Ishikawa (cell line): ENCODE results near the gene ZNF654.
A peak's percentile ranks its signal among the peaks of the same experiment; 100 is the strongest.

Experiments
- CEBPB ChIP-seq: IDR thresholded peaks from 2 replicates; pipeline ENCODE4 v1.6.1; 2012
- CREB1 ChIP-seq: IDR thresholded peaks from 2 replicates; pipeline ENCODE4 v1.6.1; 2012; ENCODE audit warnings: low read depth
- EGR1 ChIP-seq: IDR thresholded peaks from 2 replicates; pipeline ENCODE4 v1.6.1; 2012
- EP300 ChIP-seq: IDR thresholded peaks from 2 replicates; pipeline ENCODE4 v1.6.1; 2012; ENCODE audit warnings: borderline replicate concordance
- FOXM1 ChIP-seq: IDR thresholded peaks from 2 replicates; pipeline ENCODE4 v1.6.1; 2012; ENCODE audit warnings: low read depth, borderline replicate concordance
- NFIC ChIP-seq: IDR thresholded peaks from 2 replicates; pipeline ENCODE4 v1.6.1; 2012
- RAD21 ChIP-seq: IDR thresholded peaks from 2 replicates; pipeline ENCODE4 v1.6.1; 2012; ENCODE audit warnings: low read depth
- TAF1 ChIP-seq: IDR thresholded peaks from 2 replicates; pipeline ENCODE4 v1.6.1; 2012; ENCODE audit warnings: low read depth, mild to moderate bottlenecking
- TCF12 ChIP-seq: IDR thresholded peaks from 2 replicates; pipeline ENCODE4 v1.6.1; 2012; ENCODE audit warnings: low read depth
- TEAD4 ChIP-seq: IDR thresholded peaks from 2 replicates; pipeline ENCODE4 v1.6.1; 2012
- YY1 ChIP-seq: IDR thresholded peaks from 2 replicates; pipeline ENCODE4 v1.6.1; 2012; ENCODE audit warnings: low read depth
- ZBTB7A ChIP-seq: IDR thresholded peaks from 2 replicates; pipeline ENCODE4 v1.6.1; 2012; ENCODE audit warnings: low read depth
- TF ChIP-seq, protein P1 (sequence below): IDR thresholded peaks from 2 replicates; pipeline ENCODE4 v1.6.1; 2012
- TF ChIP-seq, protein P2 (sequence below): IDR thresholded peaks from 2 replicates; pipeline ENCODE4 v1.6.1; 2012
- TF ChIP-seq, protein P3 (sequence below): IDR thresholded peaks from 2 replicates; pipeline ENCODE4 v1.6.1; 2012; ENCODE audit warnings: low read depth, mild to moderate bottlenecking

ZNF654 gene

DNA sequence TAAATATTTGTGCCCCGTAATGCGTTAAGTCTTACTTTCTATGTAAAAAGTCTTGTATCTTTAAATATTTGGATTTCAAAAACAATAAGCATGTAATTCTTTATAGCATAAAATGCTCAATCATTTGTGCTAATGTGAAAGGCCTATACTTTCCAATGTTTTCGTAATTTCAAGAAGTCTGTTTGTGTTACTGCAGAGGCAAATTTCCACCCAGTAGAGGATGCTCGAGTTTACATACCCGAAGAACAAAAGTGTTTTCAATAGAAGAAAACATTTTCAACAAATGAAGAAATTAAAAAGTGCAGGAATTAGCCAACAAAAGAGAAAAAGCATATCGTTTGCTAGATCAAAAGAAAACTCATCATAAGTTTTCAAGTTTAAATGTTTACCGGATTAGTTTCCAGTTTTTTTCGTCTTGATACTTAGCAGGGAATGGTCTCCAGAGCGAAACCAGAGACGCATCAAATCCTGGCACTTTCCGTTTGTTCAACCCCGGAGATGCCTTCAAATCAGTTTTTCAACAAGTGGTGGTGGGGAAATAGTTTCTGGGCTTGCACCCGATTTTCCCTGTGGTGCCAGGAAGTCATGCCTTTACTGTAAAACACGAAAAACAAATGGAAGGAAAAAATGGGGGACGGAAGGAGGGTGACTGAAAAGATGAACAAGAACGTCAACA lies 1.3 kb upstream of the ZNF654 start:
- TF ChIP-seq CREB1: no peak
- no peak for TF ChIP-seq EP300
- TF ChIP-seq TAF1: no peak
- no peak for TF ChIP-seq TEAD4
- TF ChIP-seq RAD21: no peak
- TF ChIP-seq NFIC: no peak
- TF ChIP-seq YY1: no peak
- TF ChIP-seq, protein P1, sequence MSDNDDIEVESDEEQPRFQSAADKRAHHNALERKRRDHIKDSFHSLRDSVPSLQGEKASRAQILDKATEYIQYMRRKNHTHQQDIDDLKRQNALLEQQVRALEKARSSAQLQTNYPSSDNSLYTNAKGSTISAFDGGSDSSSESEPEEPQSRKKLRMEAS: no peak
- TF ChIP-seq FOXM1: no peak
- TF ChIP-seq ZBTB7A: no peak
- TF ChIP-seq, protein P2, sequence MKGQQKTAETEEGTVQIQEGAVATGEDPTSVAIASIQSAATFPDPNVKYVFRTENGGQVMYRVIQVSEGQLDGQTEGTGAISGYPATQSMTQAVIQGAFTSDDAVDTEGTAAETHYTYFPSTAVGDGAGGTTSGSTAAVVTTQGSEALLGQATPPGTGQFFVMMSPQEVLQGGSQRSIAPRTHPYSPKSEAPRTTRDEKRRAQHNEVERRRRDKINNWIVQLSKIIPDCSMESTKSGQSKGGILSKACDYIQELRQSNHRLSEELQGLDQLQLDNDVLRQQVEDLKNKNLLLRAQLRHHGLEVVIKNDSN: no peak
- TF ChIP-seq, protein P3, sequence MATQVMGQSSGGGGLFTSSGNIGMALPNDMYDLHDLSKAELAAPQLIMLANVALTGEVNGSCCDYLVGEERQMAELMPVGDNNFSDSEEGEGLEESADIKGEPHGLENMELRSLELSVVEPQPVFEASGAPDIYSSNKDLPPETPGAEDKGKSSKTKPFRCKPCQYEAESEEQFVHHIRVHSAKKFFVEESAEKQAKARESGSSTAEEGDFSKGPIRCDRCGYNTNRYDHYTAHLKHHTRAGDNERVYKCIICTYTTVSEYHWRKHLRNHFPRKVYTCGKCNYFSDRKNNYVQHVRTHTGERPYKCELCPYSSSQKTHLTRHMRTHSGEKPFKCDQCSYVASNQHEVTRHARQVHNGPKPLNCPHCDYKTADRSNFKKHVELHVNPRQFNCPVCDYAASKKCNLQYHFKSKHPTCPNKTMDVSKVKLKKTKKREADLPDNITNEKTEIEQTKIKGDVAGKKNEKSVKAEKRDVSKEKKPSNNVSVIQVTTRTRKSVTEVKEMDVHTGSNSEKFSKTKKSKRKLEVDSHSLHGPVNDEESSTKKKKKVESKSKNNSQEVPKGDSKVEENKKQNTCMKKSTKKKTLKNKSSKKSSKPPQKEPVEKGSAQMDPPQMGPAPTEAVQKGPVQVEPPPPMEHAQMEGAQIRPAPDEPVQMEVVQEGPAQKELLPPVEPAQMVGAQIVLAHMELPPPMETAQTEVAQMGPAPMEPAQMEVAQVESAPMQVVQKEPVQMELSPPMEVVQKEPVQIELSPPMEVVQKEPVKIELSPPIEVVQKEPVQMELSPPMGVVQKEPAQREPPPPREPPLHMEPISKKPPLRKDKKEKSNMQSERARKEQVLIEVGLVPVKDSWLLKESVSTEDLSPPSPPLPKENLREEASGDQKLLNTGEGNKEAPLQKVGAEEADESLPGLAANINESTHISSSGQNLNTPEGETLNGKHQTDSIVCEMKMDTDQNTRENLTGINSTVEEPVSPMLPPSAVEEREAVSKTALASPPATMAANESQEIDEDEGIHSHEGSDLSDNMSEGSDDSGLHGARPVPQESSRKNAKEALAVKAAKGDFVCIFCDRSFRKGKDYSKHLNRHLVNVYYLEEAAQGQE: no peak
- TF ChIP-seq TCF12: no peak
- no peak for TF ChIP-seq CEBPB

DNA sequence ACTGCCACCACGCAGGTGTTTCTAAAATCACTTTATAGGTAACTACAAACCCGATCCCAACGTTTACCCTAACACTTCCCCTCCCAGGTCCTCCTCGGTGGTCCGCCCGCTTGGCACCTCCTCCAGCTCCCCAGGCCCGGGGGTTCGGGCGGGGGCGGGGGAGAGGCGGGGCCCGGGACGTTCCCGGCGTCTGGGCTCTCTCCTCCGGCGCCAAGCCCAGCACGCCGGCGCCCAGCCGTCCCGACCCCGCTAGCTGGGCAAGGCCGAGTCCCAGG lies 812 bp upstream of the ZNF654 start:
- no peak for TF ChIP-seq EP300
- TF ChIP-seq CEBPB: no peak
- no peak for TF ChIP-seq TAF1
- no peak for TF ChIP-seq CREB1
- TF ChIP-seq NFIC: no peak
- no peak for TF ChIP-seq EGR1
- TF ChIP-seq TCF12: no peak
- TF ChIP-seq, protein P3: no peak
- TF ChIP-seq, protein P1: no peak
- TF ChIP-seq FOXM1: no peak
- TF ChIP-seq TEAD4: no peak
- TF ChIP-seq, protein P2: no peak
- no peak for TF ChIP-seq ZBTB7A

DNA sequence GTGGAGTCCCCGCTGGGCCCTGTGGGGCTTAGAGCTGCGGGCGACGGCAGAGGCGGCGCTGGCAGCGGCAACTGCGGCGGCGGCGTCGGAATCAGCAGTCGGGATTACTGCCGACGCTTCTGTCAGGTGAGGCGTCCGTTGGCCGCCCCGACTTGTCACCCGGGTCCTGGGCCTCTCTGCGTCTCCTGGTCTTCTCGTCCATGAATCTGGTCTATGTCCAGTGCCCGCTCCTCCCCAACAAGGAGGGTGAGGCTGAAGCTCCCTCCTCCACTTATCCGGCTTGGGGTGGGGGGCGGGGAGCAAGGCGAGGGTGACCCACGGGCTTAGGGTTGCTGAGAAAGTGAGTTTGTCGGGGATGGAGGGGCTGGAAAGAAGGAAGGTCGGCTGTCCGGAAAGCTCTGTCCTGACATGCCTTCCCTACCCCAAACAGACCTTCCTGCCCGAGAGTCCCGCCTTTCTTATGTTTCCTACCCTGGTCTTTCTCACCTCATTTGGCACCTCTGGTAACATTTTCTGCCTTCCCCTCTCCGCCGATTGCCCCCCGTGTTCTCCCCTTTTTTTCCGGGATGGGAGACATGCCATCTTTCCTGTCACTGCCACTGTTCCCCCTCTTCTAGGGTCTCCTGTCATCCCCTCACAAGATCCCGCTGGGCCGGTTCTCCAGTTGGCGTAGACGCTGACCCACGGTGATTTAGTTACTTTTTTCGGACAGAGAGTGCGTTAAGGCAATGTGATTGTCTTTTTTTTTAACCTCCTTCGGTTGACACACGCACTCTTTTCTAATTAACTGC lies 520 bp downstream of the ZNF654 start:
- TF ChIP-seq, protein P3: no peak
- TF ChIP-seq ZBTB7A: 0 out of 2 replicates have a peak, but pooled peaks have one; percentile 20
- no peak for TF ChIP-seq EGR1

DNA sequence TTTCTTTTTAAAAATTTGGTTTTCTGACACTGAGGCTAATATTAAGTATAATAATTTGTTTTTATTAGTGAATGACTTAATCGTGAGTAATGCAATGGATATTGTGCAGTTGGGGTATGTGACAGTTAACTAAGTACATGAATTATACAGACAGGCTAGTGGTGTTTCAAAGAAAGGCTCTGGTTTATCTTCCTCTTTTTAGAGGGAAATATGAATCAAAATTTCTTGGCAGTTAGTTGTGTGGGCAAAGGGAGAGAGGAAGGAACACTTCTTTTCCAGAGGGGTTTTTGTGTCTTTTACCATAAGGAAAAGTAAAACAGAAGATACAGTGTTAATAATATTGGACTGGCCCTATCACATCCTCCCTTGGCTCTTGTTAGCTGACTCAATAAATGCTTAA lies 2.7 kb downstream of the ZNF654 start:
- TF ChIP-seq, protein P1: no peak
- TF ChIP-seq RAD21 (no peak), TCF12 (no peak), ZBTB7A (no peak), EGR1 (no peak), CREB1 (no peak), FOXM1 (no peak)
- TF ChIP-seq, protein P3: no peak
- TF ChIP-seq, protein P2: no peak
